NCI-H82 (cell line): ENCODE data around the gene GPR18.
"Not testable (repeated sequence)": the region's sequence is repeated elsewhere in the genome, so short reads cannot be mapped to it uniquely, and the experiment has no call there.

Source experiments
- DNase-seq: peaks from one replicate; lab custom pipeline; 2025; lab: John Stamatoyannopoulos, UW

The GPR18 gene

DNA sequence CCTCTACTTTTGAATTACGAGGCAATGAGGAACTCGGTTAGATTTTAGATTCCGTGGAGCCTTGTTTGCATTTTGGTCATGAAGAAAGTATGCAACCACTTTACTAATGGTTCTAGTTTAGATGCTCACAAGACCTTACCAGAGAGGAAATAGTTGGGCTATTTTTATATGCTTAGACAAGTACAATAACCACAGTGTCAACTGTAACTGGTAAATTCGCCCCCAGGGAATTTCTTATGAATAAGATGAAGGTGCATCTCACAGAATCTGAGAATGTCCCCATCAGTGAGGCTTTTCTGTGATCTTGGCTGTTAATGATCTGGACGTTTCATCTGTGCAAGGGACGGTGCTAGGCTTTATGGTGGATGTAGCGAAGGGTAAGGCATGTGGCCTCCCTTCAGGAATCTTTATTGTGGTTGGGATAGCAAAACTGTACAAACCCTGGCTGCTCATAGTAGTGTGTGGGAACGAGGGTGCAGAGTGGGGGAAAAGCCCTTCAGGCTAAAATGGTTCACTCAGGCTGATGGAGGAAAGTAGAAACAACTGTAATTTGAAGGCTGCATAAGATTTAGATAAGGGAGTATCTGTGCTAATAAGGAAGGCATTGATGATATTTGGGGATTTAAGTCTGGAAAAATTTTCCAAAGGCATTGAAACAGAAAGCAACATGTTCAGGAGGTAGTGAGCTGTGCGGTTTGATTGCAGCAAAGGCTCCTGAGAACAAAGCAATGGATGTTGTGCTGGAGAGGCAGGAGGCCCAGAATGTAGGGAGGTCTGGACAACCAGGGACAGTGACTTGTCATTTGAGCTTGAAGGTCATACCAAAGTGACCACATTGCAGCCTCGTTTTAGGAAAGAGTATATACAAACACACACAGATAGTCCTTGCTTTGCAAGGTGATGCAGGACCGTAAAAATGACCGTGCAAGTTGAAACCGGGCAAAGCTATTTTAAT is 29.2 kb downstream of the GPR18 start:
- no peak for DNase-seq

GRCh38 chr13:99227909-99228688 is 30.1 kb downstream of the GPR18 start:
- no peak for DNase-seq

- DNase-seq, result no peak
Measured at GRCh38 chr13:99227331-99227900, 30.8 kb downstream of the GPR18 start.

- DNase-seq, result no peak
Measured at GRCh38 chr13:99226513-99226912, 31.7 kb downstream of the GPR18 start.

DNA sequence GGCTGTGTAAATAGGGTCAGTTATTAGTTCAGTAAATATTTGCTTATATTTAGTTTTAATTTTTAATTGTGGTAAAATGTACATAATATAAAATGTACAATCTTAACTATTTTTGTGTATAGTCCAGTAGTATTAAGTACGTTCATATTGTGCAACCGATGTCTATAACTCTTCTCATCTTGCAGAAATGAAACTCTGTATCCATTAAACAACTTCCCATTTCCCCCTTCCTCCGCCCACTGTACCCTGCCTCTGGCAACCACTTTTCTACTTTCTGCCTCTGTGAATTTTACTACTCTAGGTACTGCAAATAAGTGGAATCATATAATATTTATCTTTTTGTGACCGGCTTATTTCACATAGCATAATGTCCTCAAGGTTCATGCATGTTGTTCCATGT is 33.1 kb downstream of the GPR18 start:
- DNase-seq, result no peak

GRCh38 chr13:99224021-99224420 is 34.2 kb downstream of the GPR18 start:
- DNase-seq, result peak; percentile 26

DNA sequence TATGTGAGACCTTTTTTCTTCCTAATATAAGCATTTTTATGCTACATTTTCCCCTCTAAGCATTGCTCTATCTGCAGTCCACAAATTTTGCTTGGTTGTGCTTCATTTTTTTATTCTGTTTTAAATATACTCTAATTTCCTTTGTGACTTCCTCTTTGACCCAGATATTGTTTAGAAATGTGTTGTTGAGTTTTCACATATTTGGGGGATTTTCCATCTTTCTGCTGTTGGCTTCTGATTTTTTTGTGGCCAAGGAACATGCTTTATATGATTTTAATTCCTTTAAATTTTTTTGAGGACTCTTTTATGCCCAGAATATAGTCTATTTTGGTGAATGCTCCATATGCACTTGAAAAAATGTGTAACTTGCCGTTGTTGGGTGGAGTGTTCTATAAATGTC is 34.6 kb downstream of the GPR18 start:
- no peak for DNase-seq

GRCh38 chr13:99221567-99222239 is 36.5 kb downstream of the GPR18 start:
- DNase-seq, result no peak

GRCh38 chr13:99220199-99220935 is 37.8 kb downstream of the GPR18 start:
- no peak for DNase-seq

GRCh38 chr13:99218969-99219368 is 39.2 kb downstream of the GPR18 start:
- no peak for DNase-seq

- no peak for DNase-seq
Measured at GRCh38 chr13:99218545-99218944, 39.6 kb downstream of the GPR18 start.

DNA sequence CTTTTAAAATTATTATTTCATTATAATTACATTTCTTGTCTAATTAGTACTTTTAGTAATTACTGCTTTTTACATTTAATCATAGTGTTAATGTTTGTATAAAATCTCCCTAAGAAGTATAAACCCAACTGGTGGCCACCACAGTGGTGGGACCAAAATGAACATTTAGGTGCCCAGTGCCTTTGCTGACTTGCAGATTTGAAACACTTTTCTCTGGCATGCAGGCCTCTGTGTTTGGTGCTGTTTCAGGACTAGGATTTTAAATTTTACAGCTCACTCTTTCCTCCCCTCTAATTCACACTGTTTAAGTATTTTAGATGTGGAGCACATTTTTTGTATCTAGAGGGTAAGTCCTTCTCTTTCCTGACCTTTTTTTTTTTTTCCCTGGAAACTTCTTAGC is 40.1 kb downstream of the GPR18 start:
- DNase-seq, result no peak

DNA sequence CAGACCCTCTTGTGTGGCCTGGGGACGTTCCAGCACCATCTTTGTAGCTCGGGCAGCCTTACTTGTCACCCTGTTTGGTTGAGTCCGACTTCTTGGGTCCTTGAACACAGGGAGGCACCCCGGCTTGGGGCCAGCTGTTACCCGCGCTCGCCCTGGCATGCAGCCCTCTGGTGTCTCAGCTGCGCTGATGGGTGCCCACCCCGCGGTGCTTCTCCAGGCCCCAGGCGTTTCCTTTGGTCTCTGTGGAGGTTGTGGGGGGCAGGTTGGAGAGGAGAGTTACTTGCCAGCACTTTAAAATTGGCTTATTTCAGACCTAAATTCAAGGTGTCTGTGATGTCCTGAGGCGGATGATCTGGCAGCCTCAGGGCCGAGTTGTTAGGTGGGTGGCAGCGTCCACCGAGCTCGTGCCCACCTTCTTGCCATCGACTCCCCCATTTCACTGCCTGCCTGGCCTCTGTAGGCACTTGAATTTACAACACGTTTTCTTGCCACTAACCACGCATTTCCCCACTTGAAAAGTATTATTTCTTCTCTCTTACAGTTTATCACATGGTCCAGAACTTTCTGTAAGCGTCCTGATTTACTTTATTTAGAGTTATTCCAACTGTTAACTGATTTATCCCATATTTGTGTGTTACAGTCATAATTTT is 40.6 kb downstream of the GPR18 start:
- no peak for DNase-seq

GRCh38 chr13:99215184-99215830 is 42.9 kb downstream of the GPR18 start:
- DNase-seq, result no peak

- DNase-seq, result no peak
Measured at GRCh38 chr13:99214731-99215130, 43.4 kb downstream of the GPR18 start.

DNA sequence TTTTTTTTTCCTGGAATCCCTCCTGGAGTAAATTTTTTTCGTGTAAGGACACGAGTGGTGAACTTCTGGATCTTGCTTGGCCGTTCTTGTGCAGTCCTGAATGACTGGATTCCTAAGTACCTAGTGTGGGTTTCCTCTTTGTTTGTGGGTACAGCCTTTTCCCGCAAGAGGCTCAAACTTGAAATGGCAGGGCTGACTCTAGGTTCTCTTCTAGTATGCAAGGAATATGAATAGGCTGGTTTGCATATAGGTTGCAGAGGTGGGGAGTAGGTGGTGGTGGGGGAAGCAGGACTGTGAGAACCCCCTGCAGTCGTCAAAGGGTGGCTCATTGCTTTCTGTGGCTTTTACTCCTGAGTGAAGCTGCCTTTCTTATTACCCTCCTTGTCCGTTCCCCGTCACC is 43.9 kb downstream of the GPR18 start:
- DNase-seq, result no peak

GRCh38 chr13:99211421-99212035 is 46.7 kb downstream of the GPR18 start:
- no peak for DNase-seq

GRCh38 chr13:99210627-99211026 is 47.6 kb downstream of the GPR18 start:
- not testable (repeated sequence) for DNase-seq

- no peak for DNase-seq
Measured at GRCh38 chr13:99208845-99209527, 49.2 kb downstream of the GPR18 start.
